CD4-positive, alpha-beta T cell treated with Interferon gamma for 1 hour (primary cell): ENCODE results near the gene SOCS1.
A peak's percentile ranks its signal among the peaks of the same experiment; 100 is the strongest.

ENCODE experiments used
- DNase-seq: peaks from one replicate; pipeline ENCODE4 v3.0.0-alpha.2; 2020

The SOCS1 gene

GRCh38 chr16:11242658-11243057 lies 13.3 kb downstream of the SOCS1 start:
- no peak for DNase-seq

DNA sequence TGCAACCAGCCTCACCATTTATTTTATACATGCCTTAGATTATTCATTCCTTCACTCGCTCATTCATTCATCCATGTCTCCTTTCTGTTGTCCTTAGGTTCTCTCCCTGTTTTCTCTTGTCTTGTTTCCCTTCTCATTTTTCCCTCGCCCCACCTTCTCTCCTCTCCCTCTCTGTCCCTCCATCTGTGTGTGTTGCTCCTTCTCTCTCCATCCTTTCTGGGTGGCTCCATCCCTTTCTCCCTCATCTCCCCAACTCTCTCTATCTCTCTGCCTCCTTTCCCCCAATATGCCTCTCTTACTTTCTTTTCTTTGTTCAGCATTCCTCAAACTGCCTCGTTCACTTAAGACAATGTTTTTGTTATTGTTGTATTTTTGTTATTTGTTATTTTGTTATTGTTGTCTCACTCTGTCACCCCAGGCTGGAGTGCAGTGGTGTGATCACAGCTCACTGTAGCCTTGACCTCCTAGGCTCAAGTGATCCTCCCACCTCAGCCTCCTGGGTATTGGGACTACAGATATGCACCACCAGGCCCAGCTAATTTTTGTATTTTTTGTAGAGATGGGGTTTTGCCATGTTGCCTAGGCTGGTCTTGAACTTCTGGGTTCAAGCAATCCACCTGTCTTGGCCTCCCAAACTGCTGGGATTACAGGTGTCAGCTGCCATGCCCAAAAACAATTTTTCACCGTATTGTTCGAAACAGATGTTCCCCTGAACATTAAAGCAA lies 14.4 kb downstream of the SOCS1 start:
- DNase-seq, result no peak

DNA sequence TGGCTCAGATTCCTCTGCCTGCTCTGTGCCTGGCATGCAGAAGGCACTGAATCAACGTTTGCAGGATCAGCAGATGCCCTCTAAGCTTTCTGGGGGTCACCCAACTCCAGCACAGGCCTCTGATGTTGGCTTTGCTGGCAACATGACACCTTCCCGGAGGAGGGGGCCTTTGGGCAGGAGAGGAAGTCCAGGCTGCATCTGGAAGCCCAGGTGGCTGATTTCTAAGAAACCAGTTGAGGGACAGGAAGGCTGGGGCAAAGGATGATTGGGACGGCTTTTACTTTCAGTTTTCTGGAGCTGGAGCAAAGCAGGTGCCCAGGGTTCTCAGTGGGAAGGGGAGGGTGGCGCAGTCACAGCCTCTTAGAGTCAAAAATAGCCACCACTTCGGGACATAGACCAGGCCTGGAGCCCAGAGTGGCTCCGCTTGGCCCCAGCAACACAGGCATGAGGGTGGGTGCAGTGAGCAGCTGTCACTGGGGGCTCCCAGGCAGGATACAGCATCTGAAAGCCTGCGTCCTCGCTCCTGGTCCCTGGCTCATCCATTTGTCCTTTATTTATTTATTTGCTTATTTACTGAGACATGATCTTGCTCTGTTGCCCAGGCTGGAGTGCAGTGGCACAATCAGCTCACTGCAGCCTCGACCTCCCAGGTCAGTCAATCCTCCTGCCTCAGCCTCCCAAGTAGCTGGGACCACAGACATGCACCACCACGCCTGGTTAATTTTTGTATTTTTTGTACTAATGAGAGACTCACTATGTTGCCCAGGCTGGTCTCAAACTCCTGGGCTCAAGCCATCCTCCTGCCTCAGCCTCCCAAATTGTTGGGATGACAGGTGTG lies 15.1 kb downstream of the SOCS1 start:
- DNase-seq, result no peak

DNA sequence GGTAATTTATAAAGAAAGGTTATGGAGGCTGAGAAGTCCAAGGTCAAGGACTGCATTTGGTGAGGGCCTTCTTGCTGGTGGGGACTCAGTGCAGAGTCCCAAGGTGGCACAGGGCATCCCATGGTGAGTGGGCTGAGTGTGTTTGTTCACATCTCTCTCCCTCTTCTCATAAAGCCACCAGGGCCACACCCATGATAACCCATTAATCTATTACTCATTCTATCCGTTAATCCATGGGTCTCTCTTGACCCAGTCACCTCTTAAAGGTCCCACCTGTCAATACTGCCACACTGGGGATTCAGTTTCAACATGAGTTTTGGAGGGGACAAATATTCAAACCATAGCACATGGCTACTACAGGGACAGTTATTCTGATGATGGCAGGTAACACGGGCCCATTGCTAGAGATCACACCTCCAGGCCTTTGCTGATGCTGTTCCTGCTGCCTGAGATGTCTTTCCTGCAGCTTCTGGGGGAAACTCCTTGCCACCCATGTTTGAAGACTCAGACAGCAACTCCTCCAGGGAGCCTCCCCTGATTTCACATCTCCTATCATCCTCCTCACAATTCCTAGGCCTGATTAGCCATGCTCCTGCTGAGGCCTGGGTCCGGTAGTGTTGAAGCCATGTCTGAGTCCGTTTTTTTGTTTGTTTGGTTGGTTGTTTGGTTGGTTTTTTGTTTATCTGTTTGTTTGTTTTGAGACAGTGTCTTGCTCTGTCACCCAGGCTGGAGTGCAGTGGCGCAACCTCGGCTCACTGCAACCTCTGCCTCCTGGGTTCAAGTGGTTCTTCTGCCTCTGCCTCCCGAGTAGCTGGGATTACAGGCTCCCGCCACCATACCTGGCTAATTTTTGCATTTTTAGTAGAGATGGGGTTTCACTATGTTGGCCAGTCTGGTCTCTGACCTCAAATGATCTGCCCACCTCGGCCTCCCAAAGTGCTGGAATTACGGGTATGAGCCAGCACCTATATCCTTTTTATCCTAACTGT lies 16.1 kb downstream of the SOCS1 start:
- DNase-seq, result no peak

DNA sequence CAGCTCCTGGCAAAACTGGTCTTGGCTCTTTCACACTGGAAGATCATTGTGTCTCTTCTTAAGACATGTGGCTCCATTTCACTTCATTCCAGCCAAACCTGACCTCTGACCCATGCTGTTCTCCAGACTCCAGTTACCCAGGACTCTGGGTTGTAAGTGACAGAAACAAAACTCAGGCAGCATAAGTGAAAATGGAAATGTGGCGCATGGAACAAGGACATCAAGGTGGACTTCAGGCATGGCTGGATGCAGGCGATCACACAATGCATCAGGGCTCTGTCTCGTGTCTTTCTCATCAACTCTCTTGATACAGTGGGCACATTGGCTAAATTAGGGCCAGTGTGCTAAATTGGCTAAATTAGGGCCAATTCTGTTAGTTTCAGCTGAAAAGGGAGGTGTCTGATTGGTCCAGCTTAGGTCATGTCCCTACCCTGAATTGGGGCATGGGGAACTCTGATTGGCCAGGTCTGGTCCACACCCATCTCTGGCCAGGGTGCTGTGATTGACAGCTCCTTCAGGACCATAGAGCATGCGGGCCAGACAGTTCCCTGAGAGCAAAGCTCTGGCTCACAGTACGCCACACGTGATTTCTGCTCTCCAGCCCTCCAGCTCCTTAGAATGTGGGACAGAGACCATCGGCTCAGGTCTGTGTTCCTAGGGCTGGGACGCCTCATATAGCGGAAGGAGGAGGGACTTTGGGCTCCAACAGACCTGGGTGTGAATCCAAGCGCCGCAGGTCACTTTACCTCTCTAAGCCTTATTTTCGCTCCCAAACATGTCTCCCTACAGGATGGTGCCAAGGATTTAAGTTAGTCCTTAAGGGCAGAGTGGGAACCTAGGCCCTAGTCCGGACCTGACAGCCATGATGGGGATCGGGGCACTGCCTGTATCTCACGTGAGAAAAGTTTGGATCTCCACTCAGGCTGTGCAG lies 17.5 kb downstream of the SOCS1 start:
- no peak for DNase-seq

GRCh38 chr16:11236461-11237254 lies 19.3 kb downstream of the SOCS1 start:
- peak; percentile 56 for DNase-seq

- no peak for DNase-seq
Observed at GRCh38 chr16:11235703-11235991, 20.4 kb downstream of the SOCS1 start.

- DNase-seq, result peak; percentile 34
Observed at GRCh38 chr16:11234884-11235702, 20.9 kb downstream of the SOCS1 start.

- DNase-seq, result peak; percentile 55
Observed at GRCh38 chr16:11233727-11234376, 22.2 kb downstream of the SOCS1 start.

GRCh38 chr16:11232852-11233726 lies 22.9 kb downstream of the SOCS1 start:
- peak; percentile 92 for DNase-seq

- no peak for DNase-seq
Observed at GRCh38 chr16:11232302-11232851, 23.6 kb downstream of the SOCS1 start.

- no peak for DNase-seq
Observed at GRCh38 chr16:11231367-11231970, 24.5 kb downstream of the SOCS1 start.

DNA sequence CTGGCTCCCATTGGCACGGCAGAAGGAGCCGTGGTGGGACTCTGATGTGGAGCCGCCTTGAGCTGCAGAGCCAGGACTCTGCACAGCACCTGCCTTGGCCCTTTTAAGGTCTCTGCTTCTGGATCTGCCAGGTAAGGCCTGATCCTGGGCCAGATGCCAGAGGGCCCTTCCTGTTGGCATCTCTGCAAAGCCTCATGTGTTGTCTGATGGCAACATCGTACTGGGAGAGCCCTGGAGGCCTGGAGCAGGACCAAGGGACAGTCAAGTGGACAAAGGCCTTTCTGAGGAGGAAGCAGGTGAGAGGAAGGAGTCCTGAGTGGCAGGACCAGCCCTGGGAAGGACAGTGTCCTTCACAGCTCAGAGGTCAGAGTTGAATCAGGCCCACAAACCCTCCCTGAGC lies 26.1 kb downstream of the SOCS1 start:
- no peak for DNase-seq

- no peak for DNase-seq
Observed at GRCh38 chr16:11229432-11229831, 26.6 kb downstream of the SOCS1 start.

- no peak for DNase-seq
Observed at GRCh38 chr16:11225677-11226549, 30.1 kb downstream of the SOCS1 start.

DNA sequence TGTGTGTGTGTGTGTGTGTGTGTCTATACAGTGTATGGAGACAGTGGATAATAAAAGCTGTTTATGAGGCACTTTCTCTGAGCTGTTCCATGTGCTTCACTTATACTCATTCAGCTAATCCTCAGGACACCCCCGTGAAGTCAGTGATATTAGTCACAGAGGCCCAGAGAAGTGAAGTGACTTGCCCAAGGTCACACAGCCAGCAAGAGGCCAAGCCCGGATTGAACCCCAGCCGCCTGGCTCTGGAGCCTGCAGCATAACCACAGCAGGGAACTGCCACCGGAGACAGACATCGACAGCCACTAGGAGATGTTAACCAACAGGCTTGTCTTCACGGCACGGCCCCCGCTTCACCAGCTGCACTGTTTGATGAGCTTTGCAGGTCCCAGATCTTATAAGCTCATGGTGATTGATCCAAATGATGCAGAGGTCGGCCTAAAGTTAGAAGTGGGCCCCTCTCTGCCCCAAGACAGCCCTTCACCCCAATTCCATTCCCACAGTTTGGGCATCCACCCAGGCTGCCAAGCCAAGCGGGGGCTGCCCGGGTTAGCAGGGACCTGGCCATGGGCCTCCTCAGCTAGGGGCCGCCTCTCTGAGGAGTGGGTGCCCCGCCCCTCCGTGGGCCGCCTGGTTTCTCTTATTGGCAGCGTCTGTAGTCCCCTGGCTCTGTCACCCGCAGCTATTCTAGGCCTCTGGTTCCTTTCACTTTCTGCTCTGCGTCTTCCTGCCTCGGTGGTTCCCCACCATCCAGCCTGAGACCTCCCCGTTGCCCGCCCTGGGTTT lies 30.9 kb downstream of the SOCS1 start:
- peak; percentile 85 for DNase-seq
